Activated T-helper 2 cell treated with anti-CD3 and anti-CD28 coated beads, Interferon-gamma antibody, Interleukin-2, Interleukin-4, amounts not matched to agents 10 μg/mL and 5 μg/mL and 100 μg/mL, durations not matched to agents 14 hours and 24 hours and 36 hours (primary cell): ENCODE results near the gene HIPK3. TPM values are rescaled to one million over a fixed set of nuclear protein-coding genes. Genes with fewer than 3 reads are reported as not detected.
"Not testable (repeated sequence)": the region's sequence is repeated elsewhere in the genome, so short reads cannot be mapped to it uniquely, and the experiment has no call there.

ENCODE experiments used
- DNase-seq: peaks from one replicate; pipeline ENCODE4 v3.0.0; 2021; ENCODE audit warnings: low spot score
- H3K27ac Mint-ChIP-seq: one replicate; pipeline ENCODE4 v1.8.0; 2021; ENCODE audit warnings: mixed read lengths
- H3K27me3 Mint-ChIP-seq: one replicate; pipeline ENCODE4 v1.8.0; 2021; ENCODE audit warnings: low read depth, mixed read lengths
- H3K36me3 Mint-ChIP-seq: one replicate; pipeline ENCODE4 v1.8.0; 2021; ENCODE audit warnings: low read depth, mixed read lengths
- H3K4me1 Mint-ChIP-seq: one replicate; pipeline ENCODE4 v1.8.0; 2021; ENCODE audit warnings: low read depth, mixed read lengths
- H3K4me3 Mint-ChIP-seq: one replicate; pipeline ENCODE4 v1.8.0; 2021; ENCODE audit warnings: low read depth, mild to moderate bottlenecking, moderate library complexity, mixed read lengths
- H3K9me3 Mint-ChIP-seq: one replicate; pipeline ENCODE4 v1.8.0; 2021; ENCODE audit warnings: mixed read lengths
- intact Hi-C: fragments of 100-400 bp; cut with micrococcal nuclease; formaldehyde crosslinking; loops from one replicate; pipeline ENCODE4 v1.15.1; 2023
- total RNA-seq: library from RNA; stranded (reverse); gene quantifications from 2 replicates; pipeline ENCODE4 v1.2.3, GENCODE V29; 2022

The HIPK3 gene
- total RNA-seq, 1 donor from 2014 or later: 38.2 TPM

DNA sequence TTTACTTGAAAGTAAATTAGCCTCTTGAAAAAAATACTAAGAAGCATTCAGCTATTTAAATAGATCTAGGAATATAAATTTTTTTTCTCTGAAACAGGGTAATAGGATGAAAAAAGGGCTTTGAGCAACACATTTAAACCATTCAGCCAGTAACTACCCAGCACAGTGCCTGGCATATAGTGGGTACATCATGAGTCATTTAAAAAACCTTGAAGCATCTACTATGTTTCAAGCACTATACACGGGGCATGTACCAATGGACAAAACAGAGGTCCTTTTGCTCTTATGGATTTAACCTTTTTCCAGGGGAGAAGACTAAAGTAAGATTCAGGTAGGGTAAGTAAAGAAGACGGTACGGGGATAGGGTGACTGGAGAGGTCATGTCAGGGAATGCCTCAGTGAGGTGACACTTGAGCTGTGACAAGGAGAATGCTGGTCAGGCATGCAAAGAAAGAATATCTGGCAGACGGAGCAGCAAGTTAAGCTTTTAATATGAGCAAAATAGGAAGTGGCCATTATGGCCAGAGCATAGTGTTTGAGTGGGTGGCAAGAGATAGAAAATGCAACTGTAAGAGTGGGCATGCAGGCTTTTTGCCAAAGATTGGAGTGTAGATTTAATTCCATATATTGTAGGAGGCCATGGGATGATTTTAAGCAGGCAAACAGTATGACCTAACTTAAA lies 101.1 kb downstream of the HIPK3 start:
- peaks cover 2% of the 10 kb centered on the region for H3K36me3 Mint-ChIP-seq
- no peaks in the 10 kb centered on the region for H3K9me3 Mint-ChIP-seq
- no peak for DNase-seq
- peaks cover 2% of the 10 kb centered on the region for H3K4me1 Mint-ChIP-seq
- peaks cover 6% of the 10 kb centered on the region for H3K27me3 Mint-ChIP-seq
- intact Hi-C loops: no loop called here
- no peak overlapping the region for H3K4me3 Mint-ChIP-seq
- H3K27ac Mint-ChIP-seq: no peak overlapping the region

DNA sequence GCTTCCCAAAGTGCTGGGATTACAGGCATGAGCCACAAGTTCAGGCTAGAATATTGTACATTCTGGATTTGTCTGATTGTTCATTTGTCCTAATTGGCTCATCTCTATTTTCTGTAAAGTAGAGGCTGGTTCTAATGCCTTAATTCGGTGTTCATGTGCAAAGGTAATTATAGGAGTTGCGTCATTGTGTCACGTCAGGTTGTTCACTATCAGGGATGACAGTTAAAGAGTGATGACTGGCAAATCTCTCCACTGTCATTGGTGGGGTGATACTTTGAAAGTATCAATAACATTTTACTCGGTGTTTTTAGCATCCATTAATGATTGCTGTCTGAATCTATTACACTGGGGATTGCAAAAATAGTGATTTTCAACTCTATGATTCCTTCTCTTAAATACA lies 103.5 kb downstream of the HIPK3 start:
- H3K27ac Mint-ChIP-seq: no peak overlapping the region
- no peak for DNase-seq
- no peaks in the 10 kb centered on the region for H3K36me3 Mint-ChIP-seq
- H3K4me1 Mint-ChIP-seq: peaks cover 2% of the 10 kb centered on the region
- H3K9me3 Mint-ChIP-seq: no peaks in the 10 kb centered on the region
- H3K27me3 Mint-ChIP-seq: peaks cover 15% of the 10 kb centered on the region
- no peak overlapping the region for H3K4me3 Mint-ChIP-seq
- intact Hi-C loops: no loop called here

DNA sequence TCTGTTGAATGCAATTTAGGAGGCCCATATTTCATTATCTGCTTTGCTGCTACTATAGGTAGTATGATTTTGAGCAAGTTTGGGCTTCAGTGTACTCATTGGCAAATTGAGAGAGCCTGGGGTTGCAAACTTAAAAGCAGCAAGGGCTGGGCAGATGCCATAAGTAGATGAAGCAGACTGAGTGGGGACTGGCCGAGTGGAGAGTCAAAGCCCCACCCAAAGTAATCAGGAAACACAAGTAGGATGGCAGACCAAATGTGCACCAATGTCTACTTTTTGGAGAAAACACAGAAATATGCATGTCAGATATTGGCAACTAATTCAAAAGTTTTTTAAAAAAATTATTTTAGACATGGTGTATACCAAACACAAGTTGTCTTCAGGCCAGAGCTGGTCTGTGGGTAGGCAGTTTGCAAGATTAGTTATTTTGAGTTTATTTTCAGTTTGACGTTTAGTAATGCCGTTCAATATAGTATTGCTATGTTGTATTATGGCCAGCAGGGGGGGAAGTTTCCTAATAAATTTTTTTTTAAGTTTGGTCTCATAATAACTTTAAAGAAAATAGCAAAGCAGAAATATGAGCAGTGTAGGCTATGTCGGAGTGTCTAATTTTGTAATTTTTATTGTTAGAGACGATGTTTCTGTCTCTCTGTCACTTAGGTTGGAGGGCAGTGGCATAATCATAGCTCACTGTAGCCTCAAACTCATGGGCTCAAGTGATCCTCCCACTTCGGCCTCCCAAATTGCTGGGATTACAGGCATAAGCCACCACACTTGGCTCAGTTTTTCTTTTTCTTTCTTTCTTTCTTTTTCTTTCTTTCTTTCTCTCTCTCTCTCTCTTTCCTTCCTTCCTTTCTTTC lies 105.1 kb downstream of the HIPK3 start:
- Mint-ChIP-seq H3K36me3 (no peaks in the 10 kb centered on the region), H3K9me3 (no peaks in the 10 kb centered on the region), H3K27ac (no peak overlapping the region), H3K4me1 (peaks cover 2% of the 10 kb centered on the region), H3K4me3 (no peak overlapping the region), H3K27me3 (peaks cover 21% of the 10 kb centered on the region)
- DNase-seq: no peak
- intact Hi-C loops: loop anchor here (1.0 kb wide), 2 partner anchors 380 to 467 kb away; no protein-coding TSS in a partner anchor

DNA sequence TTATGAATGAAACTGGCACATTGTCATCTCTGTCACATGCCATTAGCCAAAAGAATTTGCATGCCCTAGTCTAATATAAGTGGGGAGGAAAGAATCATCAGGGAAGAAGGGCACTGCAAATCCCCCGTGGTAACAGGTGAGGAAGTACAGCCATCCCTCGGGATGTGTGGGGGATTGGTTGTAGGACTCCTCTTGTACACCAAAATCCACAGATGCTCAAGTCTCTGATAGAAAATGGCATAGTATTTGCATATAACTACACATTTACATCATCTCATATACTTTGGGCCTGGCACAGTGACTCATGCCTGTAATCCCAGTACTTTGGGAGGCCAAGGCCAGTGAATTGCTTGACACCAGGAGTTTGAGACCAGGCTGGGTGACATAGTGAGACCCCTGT lies 109.7 kb downstream of the HIPK3 start:
- Mint-ChIP-seq H3K9me3 (no peaks in the 10 kb centered on the region), H3K27me3 (peaks cover 23% of the 10 kb centered on the region), H3K36me3 (no peaks in the 10 kb centered on the region), H3K4me1 (peaks cover 3% of the 10 kb centered on the region), H3K27ac (no peak overlapping the region), H3K4me3 (no peak overlapping the region)
- DNase-seq: no peak
- intact Hi-C loops: no loop called here

DNA sequence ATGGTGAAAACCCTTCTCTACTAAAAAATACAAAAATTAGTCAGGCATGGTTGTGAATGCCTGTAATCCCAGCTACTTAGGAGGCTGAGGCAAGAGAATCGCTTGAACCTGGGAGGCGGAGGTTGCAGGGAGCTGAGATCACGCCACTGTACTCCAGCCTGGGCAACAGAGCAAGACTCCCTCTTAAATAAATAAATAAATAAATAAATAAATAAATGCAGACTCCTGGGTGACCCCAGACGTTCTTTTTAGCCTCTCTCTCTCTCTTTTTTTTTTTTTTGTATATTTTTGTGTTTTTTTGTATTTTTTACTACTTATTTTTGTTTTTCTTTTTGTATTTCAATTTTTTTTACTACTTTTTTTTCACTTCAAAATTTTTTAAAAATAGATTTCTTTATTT lies 111.3 kb downstream of the HIPK3 start:
- H3K36me3 Mint-ChIP-seq, H3K9me3 Mint-ChIP-seq, H3K4me1 Mint-ChIP-seq, intact Hi-C loops, H3K27ac Mint-ChIP-seq, DNase-seq, H3K4me3 Mint-ChIP-seq: not testable (repeated sequence)
- peaks cover 26% of the 10 kb centered on the region for H3K27me3 Mint-ChIP-seq

DNA sequence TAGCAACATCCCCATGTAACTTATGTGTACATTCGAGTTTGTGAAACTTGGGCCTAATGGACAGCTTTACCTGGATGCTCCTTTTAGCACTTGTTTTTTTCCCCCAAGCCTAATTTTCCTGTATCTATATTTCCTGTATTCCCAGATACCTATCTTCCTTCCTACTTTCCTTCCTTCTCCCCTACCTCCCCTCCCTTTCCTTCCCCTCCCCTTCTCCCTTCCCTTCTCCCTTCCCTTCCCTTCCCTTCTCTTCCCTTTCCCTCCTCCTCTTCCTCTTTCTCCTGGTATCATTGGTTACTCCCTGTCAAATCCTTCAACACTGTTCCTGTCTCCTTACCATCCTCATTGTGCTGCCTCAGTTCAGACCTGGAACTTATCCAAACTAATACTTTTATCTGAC lies 111.8 kb downstream of the HIPK3 start:
- Mint-ChIP-seq H3K36me3 (no peaks in the 10 kb centered on the region), H3K27ac (no peak overlapping the region), H3K9me3 (no peaks in the 10 kb centered on the region), H3K4me1 (peaks cover 4% of the 10 kb centered on the region), H3K27me3 (peaks cover 31% of the 10 kb centered on the region), H3K4me3 (no peak overlapping the region)
- no peak for DNase-seq
- intact Hi-C loops: no loop called here

DNA sequence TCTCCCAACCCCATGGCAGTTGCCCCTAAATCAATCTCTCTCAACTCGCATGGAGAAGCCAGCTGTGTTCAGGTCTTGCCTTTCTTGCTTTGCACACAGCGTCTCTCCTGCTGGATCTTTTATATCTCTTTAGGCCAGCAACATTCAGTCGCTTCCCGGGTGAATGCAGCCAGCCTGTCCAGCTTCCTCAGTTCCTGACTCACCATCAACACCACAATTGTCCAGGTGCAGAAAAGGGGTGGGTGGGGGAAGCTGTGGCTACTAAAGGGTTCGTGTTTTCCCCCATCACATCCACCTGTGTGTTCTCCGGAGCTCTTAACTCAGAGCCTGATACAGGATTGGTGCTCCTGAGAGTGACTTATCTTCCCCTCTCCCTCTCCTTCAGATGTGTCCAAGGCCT lies 116.5 kb downstream of the HIPK3 start:
- H3K27me3 Mint-ChIP-seq: peaks cover 50% of the 10 kb centered on the region
- H3K4me3 Mint-ChIP-seq: no peak overlapping the region
- H3K4me1 Mint-ChIP-seq: peaks cover 4% of the 10 kb centered on the region
- H3K27ac Mint-ChIP-seq: no peak overlapping the region
- intact Hi-C loops: loop anchor here (5.0 kb wide), 1 partner anchor 314 kb away; no protein-coding TSS in a partner anchor
- H3K9me3 Mint-ChIP-seq: no peaks in the 10 kb centered on the region
- H3K36me3 Mint-ChIP-seq: no peaks in the 10 kb centered on the region
- no peak for DNase-seq

DNA sequence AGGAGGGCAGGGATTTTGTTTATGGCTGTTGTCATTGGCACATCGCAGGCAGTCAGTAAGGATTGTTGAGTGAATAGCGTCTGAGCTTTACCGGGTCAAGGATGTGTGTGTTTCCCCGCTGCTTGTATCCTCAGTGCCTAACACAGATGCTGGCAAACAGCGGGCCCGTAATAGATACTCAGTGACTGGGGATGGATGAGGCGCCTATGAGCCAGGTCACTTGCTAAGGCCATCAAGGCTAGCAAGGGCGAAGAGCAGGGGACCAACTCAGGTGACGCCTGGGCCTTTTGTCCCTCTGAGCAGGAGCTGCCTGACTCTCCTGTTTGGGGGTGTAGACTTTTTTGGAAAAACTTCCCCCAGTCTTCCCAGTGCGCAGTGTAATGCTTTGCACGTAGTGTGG lies 118.1 kb downstream of the HIPK3 start:
- peaks cover 46% of the 10 kb centered on the region for H3K27me3 Mint-ChIP-seq
- H3K9me3 Mint-ChIP-seq: no peaks in the 10 kb centered on the region
- peaks cover 3% of the 10 kb centered on the region for H3K4me1 Mint-ChIP-seq
- no peaks in the 10 kb centered on the region for H3K36me3 Mint-ChIP-seq
- H3K27ac Mint-ChIP-seq: no peak overlapping the region
- no peak overlapping the region for H3K4me3 Mint-ChIP-seq
- intact Hi-C loops: no loop called here
- no peak for DNase-seq

DNA sequence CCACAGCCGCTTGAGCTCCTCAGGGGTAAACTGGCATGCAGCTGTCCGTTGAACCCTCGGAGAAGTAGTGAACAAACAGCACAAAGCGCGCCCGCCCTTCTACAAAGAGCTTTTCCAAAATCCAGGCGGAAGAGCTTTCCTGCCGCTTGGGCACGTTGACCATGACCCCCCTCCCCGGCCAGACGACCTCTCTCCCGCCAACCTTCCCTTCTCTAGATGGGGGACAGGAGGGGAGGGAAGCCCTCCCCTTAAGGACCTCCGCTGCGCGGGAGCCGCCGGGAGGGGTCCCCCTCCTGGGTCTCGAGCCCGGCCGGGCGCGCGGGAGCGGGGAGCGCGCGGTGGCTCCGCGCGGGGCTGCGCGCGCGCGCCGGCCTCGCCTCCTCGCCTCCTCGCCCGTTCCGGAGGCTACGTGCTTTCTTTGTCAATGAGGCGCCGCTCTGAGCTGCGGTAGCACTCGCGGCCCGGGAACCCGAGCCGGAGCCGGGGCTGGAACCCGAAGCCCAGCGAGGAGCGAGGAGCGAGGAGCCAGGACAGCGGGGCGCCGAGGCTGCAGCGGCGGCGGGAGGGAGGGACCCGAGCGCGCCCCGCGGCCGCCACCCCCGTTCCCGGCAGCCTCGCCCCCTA lies 118.6 kb downstream of the HIPK3 start, which contains the start of gene KIAA1549L:
Gene KIAA1549L (plus strand): TSS at position 421 of the 624 bp plus-strand sequence.
- intact Hi-C loops: no loop called here
- Mint-ChIP-seq H3K36me3 (no peaks in the 10 kb centered on the region), H3K4me1 (peaks cover 3% of the 10 kb centered on the region), H3K4me3 (no peak within 1 kb of the TSS), H3K27me3 (peaks cover 46% of the 10 kb centered on the region), H3K9me3 (no peaks in the 10 kb centered on the region), H3K27ac (no peak within 1 kb of the TSS)
- DNase-seq: no peak

DNA sequence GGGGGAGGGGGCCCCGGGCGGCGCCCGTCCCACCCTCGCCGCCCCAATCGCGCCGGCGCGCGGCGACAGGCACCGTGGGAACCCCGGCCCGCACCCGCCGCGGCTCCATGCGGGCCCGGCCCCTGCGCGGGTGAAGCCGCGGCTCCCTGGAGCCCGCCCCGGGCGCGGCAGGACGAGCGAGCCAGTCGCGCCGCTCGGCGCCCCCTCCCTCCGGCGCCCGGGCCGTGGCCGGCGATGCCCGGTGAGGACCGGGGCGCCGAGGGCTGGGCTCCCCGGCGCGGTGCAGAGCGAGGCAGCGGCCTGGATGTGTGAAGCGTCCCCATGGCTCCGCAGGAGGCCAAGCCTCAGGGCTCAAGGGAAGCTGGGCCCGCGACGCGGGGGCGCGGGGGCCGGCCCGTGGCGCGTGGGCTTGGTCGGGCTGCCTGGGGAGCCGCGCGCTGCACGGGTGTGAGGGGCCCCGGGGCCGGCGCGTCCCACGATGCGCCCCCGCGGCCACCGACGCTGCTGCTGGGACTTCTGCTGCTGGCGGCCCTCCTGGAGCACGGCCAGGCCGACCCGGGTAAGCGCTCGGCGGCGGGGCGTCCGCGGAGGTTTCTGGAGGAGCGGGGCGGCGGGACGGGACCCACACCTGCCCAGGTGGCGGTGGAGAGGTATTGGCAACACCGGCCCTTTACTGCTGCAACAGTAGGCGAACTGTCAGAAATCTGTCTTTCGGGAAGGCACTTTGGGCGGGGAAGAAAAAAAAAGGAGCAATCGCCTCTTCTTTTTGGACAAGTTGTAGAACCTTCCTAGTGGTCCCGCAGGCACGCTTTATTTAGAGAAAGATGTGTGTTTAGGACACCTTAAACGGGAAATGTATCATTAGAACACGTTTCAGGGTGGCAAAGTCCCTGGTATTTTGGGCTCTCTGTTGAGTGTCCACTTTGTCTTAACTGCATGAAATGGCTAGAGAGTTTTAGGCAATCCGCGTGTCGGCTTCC lies 119.4 kb downstream of the HIPK3 start:
- intact Hi-C loops: no loop called here
- H3K27me3 Mint-ChIP-seq: peaks cover 46% of the 10 kb centered on the region
- H3K27ac Mint-ChIP-seq: no peak overlapping the region
- H3K9me3 Mint-ChIP-seq: no peaks in the 10 kb centered on the region
- peaks cover 3% of the 10 kb centered on the region for H3K4me1 Mint-ChIP-seq
- H3K4me3 Mint-ChIP-seq: no peak overlapping the region
- DNase-seq: no peak
- H3K36me3 Mint-ChIP-seq: no peaks in the 10 kb centered on the region

DNA sequence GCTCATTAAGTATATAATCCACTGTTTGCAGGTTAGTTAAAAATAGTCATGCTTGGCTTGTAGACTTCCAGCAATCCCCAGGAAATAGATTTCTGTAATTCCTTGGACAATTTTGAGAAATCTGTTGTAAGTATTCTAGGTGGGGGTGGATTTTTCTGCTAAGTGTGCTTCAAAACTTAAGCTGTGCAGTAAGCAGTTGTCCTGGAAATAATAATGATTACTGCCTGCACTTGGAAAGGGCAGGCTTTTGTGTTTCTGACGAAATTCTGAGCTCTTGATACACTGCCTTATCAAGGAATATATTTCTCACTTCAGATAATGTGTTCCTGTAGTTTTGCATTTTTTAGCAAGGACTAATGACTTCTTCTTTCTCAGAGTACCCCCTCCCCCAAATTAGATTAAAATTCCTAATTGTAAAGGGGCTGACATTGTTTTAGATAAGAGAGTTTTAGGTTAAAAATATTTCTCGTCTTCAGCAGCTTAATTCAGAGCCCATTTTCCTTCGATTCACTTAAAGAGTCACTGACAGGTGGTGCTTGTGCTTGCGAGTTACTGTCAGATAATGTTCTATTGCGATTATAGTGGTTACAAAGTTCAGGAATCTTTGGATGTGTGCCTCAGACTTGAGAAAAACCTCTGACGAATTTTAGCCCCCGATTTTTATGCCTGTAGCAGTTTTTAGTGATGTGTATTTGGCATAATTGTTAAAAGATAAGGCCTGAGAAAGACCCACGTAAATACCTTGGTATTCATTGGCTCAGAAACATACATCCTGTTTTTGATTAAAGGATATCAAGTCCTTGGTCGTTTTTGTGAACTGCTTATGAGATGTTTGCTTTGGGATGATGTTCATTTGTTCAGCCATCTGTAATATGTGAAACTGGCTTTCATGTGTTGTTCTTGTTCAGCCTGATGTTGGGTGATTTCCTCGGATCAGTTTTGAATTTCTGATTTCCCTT lies 120.5 kb downstream of the HIPK3 start:
- Mint-ChIP-seq H3K27ac (no peak overlapping the region), H3K27me3 (peaks cover 44% of the 10 kb centered on the region), H3K4me1 (no peaks in the 10 kb centered on the region), H3K4me3 (no peak overlapping the region), H3K36me3 (no peaks in the 10 kb centered on the region), H3K9me3 (no peaks in the 10 kb centered on the region)
- intact Hi-C loops: no loop called here
- DNase-seq: no peak
